ENCODE results near the gene ASCC3. TPM values are rescaled to one million over a fixed set of nuclear protein-coding genes. Genes with fewer than 3 reads are reported as not detected.
"Not testable (repeated sequence)": the region's sequence is repeated elsewhere in the genome, so short reads cannot be mapped to it uniquely, and the experiment has no call there.

Gene ASCC3, protein sequence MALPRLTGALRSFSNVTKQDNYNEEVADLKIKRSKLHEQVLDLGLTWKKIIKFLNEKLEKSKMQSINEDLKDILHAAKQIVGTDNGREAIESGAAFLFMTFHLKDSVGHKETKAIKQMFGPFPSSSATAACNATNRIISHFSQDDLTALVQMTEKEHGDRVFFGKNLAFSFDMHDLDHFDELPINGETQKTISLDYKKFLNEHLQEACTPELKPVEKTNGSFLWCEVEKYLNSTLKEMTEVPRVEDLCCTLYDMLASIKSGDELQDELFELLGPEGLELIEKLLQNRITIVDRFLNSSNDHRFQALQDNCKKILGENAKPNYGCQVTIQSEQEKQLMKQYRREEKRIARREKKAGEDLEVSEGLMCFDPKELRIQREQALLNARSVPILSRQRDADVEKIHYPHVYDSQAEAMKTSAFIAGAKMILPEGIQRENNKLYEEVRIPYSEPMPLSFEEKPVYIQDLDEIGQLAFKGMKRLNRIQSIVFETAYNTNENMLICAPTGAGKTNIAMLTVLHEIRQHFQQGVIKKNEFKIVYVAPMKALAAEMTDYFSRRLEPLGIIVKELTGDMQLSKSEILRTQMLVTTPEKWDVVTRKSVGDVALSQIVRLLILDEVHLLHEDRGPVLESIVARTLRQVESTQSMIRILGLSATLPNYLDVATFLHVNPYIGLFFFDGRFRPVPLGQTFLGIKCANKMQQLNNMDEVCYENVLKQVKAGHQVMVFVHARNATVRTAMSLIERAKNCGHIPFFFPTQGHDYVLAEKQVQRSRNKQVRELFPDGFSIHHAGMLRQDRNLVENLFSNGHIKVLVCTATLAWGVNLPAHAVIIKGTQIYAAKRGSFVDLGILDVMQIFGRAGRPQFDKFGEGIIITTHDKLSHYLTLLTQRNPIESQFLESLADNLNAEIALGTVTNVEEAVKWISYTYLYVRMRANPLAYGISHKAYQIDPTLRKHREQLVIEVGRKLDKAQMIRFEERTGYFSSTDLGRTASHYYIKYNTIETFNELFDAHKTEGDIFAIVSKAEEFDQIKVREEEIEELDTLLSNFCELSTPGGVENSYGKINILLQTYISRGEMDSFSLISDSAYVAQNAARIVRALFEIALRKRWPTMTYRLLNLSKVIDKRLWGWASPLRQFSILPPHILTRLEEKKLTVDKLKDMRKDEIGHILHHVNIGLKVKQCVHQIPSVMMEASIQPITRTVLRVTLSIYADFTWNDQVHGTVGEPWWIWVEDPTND (N-terminal part only)
- 13.6 TPM for polyA plus RNA-seq (ENCODE audit: insufficient read length)

DNA sequence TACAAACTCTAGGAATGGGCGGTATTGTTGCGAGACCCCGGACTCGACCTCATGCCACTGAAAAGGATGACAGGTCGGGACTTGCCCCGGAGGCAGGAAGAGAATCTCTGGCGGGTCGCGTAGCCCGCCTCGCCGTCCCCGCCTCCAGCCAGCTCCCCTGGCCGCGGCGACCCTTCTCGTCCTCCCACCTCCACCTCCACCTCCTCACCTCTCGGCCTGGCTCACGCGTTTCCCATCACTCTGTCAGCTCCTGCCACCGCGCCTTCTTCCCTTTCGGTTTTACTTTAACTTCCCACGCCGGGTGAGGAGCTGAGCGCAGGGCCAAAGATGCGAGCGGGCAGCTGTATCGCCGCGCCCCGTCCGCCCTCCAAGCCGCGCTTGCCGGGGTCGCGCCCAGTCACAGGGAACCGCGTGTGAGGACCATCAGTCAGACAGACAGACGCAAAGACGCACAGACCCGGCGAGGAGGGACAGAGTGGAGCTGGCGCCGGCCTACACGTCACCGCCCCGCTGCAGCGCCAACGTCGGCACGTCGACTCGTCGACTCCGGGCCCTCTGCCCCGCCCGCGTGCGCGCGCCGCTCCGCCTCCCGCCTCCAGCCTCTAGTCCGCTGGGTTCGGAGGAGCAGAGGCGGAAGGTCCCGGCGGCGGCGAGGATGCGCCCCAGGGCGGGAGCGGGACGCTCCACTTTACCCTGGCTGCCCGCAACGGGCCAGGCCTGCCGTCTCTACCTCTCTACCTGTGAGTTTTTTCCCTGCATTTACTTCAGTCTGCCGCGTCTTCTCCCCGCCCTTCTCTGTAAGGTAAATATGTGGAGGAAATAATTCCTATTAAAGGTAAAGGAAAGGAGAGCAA is at the start of gene ASCC3:
Gene ASCC3, minus strand, starts transcription at position 477 of the 854 bp plus-strand sequence. CDS start 13,332 bp downstream, outside the sequence.
- DNase-seq (ENCODE audit: low read depth) = peak; percentile 60

DNA sequence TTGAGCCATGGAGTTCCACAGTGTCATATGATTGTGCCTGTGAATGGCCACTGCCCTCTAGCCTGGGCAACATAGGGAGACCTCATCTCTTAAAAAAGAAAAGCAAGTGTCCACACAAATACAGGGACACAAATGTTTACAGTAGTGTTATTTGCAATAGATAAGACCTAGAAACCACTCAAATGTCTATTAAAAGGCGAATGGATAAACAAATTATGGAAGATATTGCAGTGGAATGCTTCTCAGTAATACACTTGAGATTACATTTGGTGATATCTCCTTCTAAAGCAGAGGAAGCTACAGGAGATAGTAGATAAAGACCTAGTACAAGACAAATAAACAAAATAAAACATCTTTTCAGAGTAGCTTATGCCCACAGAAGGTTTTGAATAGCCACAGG is 44.6 kb upstream of the ASCC3 start:
- no peak for DNase-seq (ENCODE audit: low read depth)

DNA sequence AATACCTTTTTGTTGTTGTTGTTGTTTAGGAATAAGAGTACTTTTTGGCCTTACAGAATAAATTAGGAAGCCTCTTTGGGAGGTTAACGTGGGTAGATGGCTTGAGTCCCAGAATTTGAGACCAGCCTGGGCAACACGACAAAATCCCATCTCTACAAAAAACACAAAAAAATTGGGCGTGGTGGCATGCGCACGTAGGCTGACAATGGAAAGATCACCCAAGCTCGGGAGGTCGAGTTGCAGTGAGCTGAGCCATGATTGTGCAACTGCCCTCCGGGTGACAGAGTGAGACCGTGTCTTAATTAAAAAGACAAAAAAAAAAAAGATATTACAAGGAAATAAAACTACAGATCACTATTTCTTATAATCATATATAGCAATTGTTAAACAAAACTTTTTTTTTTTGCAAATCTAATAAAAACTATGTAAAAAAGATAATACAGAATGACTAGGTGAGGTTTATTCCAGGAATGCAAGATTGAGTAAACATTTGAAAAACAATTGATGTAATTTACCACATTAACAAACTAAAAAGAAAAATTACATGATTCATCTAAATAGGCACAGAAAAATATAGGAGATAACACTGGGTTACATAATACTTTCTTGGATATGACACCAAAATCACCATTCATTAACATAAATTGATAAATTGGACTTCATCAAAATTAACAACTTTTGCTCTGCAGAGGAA is 43.6 kb upstream of the ASCC3 start:
- DNase-seq (ENCODE audit: low read depth) = no peak

DNA sequence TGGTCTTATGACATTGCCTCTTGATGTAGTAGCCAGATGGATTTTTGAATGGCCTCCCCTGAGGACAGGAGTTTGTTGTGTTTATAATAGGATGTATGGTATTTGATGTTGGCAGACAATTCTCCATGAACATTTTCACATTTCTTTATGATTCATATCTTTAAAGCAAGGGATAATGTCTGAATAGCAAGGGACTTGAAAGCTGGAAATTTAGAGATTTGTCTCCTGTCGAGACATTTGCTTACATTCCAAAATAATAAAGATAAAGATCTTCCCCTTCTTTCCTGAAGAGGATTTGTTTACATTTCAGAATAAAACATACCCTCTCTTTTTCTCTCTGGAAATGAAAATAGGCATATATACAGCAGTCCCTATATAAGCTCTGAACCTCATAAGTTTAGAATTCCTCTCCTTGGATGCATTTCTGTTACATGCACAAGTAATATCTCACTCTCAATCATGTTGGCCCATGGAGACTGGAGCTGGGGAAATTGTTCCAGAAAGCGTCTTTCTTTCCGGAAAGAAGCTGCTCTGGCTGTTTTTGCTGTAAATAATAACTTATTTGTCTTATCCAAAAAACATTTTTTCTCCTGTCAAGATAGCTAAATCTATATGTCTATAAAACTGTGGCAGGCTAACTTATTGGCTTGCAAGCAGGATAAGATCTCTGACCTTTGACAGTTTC is 42.5 kb upstream of the ASCC3 start:
- DNase-seq (ENCODE audit: low read depth) = no peak

DNA sequence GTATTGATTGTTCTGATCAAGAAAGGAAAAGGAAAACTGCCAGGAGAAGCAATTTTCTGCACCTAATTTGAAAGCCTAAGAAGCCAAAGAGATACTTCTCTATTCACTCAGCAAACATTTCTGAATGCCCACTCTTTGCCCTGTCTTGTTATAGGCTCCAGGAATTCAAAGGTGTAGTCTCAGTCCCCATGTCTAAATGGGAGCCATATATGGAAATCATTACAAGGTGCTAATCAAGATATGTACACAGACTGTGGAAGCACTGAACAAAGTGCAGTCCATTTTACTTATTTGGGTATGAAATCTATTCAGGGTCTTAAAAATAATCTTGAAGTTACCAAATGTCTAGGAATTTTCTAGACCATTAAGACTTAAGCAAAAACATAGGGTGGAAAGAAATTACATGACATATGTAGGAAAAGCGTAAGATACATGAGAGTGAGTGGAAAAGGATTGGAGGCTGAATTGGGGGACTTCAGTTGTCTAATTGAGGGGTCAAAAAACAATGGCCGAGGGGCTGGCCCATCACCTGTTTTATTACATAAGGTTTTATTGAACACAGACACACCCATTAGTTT is 39.0 kb upstream of the ASCC3 start:
- DNase-seq (ENCODE audit: low read depth) = no peak

DNA sequence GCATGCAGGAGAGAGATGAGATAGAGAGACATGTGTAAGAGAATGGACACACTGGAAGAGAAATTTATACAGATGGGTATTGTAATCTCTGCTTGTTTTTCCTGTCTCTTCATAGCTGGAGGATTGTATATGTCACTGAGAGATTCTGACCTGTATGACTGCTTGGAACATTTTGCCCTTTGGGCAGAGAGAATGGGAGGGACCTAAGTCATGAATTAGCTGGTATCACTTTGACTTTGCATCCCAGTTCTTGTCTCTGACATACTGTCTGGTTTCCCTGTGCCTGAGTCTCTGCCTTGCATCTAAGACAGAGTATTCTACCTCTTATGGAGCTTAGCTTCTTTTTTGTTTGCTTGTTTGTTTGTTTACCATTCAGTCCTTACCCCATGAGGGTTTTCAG is 37.0 kb upstream of the ASCC3 start:
- no peak for DNase-seq (ENCODE audit: low read depth)

DNA sequence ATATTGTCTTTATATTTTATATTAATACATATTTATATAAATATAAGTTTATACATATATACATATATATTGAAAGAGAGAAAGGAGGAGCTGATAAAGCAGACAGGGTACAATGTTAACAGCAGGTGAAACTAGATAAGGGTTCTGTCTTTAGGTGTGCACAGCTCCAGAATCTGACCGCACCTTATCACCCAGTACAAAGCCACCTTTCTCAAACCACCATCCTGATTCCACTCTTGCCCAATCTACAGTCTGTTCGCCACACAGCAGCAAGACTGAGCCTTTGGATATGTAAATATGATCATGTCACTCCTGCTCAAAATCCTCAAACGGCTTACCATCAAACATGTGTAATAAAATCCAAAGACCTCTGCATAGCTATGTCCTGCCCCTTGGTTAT is 34.7 kb upstream of the ASCC3 start:
- DNase-seq (ENCODE audit: low read depth) = no peak

DNA sequence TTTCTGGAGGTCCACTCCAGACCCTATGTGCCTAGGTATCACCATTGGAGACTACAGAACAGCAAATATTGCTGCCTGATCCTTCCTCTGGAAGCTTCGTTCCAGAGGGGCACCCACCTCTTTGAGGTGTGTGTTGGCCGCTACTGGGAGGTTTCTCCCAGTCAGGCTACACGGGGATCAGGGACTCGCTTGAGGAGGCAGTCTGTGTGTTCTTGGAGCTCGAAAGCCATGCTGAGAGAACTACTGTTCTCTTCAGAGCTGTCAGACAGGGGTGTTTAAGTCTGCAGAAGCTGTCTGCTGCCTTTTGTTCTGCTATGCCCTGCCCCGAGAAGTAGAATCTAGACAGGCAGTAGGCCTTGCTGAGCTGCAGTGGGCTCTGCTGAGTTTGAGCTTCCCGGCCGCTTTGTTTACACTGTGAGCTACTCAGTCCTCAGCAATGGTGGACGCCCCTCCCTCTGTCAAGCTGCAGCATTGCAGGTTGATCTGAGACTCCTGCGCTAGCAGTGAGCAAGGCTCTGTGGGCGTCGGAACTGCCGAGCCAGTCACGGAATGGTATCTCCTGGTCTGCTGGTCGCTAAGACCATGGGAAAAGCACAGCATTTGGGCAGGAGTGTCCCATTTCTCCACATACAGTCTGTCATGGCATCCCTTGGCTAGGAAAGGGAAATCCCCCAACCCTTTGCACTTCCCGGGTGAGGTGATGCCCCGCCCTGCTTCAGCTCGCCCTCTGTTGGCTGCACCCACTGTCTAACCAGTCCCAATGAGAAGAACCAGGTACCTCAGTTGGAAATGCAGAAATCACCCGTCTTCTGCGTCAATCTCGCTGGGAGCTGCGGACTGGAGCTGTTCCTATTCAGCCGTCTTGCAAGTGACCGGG is 32.5 kb upstream of the ASCC3 start:
- no peak for DNase-seq (ENCODE audit: low read depth)

DNA sequence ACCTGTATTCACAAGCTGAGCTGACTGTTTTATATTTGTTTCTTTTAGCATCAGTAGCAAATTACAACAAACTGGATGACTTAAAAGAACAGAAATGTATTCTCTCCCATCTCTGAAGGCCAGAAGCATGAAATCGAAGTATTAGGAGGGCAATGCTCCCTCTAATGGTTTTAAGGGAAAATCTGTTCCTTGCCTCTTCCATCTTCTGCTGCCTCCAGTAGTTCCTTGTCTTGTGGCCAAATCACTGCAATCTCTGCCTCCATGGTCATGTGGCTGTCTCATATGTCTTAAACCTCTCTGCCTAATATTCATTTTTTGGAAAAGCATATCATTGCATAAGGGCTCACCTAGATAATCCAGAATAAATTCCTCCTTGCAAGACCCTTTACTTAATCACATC is 25.2 kb upstream of the ASCC3 start:
- no peak for DNase-seq (ENCODE audit: low read depth)

DNA sequence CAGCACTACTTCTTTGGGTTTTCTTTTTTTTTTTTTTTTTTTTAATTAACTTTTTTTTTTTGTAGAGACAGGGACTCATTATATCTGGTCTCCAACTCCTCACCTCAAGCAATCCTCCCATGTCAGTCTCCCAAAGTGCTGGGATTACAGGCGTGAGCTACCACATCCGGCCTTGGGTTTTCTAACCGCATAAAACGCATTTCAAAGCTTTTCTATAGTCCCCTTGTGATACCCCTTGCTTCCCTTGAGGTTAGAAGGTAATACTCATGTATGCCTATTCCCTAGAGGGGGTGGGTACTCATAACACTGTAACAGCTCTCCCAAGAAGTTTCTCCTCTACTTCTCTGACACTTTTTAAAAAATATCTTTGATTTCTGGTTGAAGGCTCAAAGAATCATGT is 23.9 kb upstream of the ASCC3 start:
- no peak for DNase-seq (ENCODE audit: low read depth)

DNA sequence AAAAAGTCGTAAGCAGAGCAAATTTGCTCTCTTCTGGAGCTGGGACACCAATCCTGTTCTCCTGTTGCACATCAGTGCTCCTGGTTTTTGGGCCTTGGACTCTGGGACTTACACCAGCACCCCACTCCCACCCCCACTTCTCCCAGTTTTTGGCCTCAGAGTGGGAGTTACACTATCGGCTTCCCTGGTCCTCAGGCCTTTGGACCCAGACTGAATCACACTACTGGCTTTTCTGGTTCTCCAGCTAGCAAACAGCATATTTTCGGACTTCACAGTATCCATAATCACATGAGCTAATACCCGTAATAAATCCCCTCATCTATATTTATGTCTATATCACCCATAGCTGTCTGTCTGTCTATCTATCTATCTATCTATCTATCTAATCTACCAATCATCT is 23.2 kb upstream of the ASCC3 start:
- DNase-seq (ENCODE audit: low read depth) = no peak

DNA sequence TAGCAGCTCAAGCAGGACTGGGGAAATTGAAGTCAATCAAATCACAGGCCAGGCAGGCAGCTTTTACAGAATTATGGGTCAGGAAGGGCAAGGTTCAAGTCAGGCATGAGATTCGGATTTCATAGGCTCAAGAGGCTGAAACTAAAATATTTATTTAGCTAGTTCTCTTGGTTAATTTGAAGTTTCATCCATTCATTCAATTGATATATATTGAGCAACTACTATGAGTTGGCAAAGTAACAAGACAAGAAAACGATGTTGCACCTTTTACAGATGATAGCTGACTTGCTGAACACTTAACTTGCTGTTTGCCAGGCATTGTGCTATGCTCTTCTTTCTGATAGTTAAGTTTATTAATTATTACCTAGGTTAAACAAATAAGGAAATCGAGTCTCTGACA is 20.5 kb upstream of the ASCC3 start:
- DNase-seq (ENCODE audit: low read depth) = no peak

DNA sequence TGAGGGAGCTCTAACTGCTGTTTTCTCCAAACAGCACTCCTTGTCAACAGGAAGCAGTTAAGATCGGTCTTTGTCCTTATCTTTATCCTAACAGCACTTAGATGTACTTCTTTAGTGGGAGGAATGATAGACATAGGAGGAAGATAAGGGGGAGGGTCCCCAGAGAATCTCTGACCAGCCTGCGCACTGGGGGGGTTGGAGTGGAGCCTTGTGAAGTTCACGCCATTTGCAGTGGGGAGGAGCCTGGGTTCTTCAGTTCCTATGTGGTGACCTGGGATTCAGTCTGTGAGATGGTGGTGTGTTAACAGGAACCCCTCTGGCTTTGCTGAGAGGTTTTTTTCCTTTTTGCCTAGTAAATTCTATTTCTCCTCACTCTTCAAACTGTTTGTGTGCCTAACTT is 18.1 kb upstream of the ASCC3 start:
- DNase-seq (ENCODE audit: low read depth) = no peak

DNA sequence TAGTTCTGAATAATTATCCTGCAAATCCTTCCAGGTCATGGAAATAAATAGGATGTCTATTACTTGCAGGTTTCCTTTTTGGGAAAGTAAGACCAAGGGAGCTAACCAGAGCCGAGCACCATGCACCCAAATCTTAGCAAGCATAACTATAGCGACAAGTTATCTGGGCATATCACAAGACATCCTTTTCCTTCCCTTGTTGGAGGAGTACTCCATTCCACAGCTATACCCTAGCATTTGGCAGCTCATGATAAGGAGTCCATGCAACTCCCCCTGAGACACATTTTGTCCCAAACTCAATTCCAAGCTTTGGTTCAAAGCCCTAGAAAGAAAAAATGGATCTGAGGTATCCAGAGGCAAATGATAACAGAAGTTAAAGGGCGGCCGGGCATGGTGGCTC is 16.5 kb upstream of the ASCC3 start:
- DNase-seq (ENCODE audit: low read depth) = no peak

DNA sequence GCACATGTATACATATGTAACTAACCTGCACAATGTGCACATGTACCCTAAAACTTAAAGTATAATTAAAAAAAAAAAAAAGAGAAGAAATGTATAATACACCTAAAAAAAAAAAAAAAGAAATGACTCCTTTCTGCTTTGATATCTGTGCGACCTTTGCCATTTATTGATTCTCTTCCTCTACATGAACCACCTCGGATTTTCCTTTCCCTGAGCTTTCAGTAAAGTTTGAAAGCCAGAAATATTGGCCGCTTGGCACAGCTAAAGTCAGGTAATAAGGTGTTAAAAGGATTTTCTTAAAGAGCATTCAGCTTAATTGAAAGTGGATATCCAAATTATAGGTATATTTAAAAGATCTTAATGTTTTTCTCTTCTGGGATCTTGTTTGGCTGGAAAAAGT is 12.6 kb upstream of the ASCC3 start:
- no peak for DNase-seq (ENCODE audit: low read depth)

DNA sequence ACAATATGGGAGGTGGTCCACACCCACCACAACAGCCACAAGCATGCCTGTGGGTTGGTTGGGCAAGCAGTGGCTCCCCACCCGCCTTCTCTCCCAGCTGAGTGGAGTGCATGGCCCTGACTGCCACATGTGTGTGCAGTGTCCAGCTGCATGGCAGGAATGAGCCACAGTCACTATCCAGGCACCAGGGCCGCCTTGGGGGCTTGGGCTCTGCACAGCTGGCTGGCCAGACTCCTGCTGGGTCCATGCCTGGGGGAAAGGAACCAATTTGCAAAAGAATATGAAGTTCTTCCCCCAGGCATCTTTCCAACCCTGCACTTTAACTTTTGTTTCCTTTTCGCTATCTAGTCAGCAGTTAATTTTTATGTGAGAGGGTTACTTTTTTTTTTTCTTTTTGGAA is 11.6 kb upstream of the ASCC3 start:
- DNase-seq (ENCODE audit: low read depth) = no peak

DNA sequence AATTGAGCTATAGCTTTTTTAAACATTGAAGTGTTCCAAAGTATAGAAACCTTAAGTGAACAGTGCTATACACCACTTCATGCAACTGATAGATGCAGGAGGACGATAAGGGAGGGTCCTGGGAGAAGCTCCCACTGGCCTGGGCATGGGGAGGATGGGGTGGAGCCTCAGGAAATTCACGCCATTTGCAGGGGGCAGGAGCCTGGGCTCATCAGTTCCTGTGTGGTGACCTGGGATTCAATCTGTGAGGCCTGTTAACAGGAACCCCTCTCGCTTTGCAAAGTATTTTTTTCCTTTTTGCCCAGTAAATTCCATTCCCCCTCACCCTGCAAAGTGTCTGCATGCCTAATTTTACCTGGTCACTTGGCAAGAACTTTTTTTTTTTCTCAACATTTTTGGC is 11.0 kb upstream of the ASCC3 start:
- no peak for DNase-seq (ENCODE audit: low read depth)

DNA sequence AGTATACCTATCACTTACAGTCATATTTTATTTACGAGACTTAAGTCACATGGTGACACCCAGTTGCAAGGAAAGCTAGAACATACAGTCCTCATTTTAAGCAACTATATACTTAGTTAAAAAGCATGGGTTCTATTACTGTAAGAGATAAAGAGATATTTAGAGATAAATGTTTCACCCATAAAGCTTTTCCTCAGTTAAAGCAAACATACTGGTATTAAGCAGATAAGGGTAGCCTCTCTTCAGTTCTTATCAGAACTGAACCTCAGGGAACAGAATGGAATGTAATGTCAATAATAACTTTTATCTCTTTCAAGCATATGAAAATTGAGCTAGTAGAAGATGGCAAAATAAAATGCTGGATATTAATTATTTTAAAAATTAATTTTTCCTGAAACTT is 9.9 kb upstream of the ASCC3 start:
- no peak for DNase-seq (ENCODE audit: low read depth)

DNA sequence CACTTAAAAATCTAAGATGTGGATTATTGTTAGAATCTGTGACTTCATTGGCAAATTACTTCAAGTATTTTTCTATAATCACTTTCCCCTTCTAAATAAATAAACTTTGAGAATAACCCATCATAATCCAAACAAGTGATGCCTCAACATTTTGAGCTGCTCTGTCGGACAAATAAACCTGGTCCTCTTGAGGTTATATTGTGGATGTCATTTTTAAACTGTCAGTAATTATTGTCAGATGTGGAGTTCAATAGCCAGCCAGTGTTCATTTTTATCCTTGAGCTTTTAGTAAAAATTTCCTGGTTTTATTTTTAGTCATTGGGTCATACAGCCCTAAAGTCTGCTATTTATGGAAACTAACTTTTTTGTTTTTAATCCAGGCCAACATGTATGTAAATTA is 9.5 kb upstream of the ASCC3 start:
- DNase-seq (ENCODE audit: low read depth) = not testable (repeated sequence)
